ENCODE results near the gene STON2.

DNA sequence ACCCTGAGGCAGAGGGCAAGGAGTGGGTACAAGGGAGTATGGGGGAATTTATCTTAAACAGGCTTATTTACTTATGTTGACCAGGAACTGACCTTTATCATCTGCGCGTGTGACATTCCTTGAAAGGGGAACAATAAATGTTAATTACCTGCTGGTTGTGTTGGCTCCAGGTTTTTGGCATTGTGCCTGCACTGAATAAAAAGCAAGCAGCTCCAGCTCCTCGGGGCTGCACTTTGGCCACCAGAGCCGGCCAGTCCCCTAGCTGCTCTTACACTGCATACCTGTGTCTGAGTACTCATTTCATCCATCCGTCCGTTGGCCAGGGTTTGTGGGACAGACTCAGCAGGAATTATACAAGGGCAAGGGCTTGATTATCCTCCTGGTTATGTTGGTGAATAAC lies 110.6 kb downstream of the STON2 start:
- TF ChIP-seq, protein P1, sequence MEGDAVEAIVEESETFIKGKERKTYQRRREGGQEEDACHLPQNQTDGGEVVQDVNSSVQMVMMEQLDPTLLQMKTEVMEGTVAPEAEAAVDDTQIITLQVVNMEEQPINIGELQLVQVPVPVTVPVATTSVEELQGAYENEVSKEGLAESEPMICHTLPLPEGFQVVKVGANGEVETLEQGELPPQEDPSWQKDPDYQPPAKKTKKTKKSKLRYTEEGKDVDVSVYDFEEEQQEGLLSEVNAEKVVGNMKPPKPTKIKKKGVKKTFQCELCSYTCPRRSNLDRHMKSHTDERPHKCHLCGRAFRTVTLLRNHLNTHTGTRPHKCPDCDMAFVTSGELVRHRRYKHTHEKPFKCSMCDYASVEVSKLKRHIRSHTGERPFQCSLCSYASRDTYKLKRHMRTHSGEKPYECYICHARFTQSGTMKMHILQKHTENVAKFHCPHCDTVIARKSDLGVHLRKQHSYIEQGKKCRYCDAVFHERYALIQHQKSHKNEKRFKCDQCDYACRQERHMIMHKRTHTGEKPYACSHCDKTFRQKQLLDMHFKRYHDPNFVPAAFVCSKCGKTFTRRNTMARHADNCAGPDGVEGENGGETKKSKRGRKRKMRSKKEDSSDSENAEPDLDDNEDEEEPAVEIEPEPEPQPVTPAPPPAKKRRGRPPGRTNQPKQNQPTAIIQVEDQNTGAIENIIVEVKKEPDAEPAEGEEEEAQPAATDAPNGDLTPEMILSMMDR (IDR thresholded peaks at IDR 0.05) = no peak
- TF ChIP-seq, protein P2, sequence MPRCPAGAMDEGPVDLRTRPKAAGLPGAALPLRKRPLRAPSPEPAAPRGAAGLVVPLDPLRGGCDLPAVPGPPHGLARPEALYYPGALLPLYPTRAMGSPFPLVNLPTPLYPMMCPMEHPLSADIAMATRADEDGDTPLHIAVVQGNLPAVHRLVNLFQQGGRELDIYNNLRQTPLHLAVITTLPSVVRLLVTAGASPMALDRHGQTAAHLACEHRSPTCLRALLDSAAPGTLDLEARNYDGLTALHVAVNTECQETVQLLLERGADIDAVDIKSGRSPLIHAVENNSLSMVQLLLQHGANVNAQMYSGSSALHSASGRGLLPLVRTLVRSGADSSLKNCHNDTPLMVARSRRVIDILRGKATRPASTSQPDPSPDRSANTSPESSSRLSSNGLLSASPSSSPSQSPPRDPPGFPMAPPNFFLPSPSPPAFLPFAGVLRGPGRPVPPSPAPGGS (IDR thresholded peaks at IDR 0.05) = no peak
- TF ChIP-seq MAZ (IDR thresholded peaks at IDR 0.05; ENCODE audit: borderline replicate concordance, low read depth, low read length) (no peak), BHLHE40 (IDR thresholded peaks at IDR 0.05; ENCODE audit: low read depth, low read length) (no peak), SMC3 (IDR thresholded peaks at IDR 0.05) (no peak), POLR2A (IDR thresholded peaks at IDR 0.05; ENCODE audit: low read length) (no peak), HDAC2 (IDR thresholded peaks at IDR 0.05) (no peak)
- TF ChIP-seq, protein P3, sequence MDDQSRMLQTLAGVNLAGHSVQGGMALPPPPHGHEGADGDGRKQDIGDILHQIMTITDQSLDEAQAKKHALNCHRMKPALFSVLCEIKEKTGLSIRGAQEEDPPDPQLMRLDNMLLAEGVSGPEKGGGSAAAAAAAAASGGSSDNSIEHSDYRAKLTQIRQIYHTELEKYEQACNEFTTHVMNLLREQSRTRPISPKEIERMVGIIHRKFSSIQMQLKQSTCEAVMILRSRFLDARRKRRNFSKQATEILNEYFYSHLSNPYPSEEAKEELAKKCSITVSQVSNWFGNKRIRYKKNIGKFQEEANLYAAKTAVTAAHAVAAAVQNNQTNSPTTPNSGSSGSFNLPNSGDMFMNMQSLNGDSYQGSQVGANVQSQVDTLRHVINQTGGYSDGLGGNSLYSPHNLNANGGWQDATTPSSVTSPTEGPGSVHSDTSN (IDR thresholded peaks at IDR 0.05) = no peak

Measured in A549 (cell line).